MCF 10A (cell line): Measurements from ENCODE around the gene ELP4. TPM values are rescaled to one million over a fixed set of nuclear protein-coding genes. Genes with fewer than 3 reads are reported as not detected.

Experiments
- BruUV-seq: library from RNA; stranded (reverse); fragments of 400-500 nt; replicated peaks from 2 replicates; lab custom pipeline; 2021; lab: Mats Ljungman, UMichigan
- CTCF ChIA-PET: fragments of 300-600 bp; sonication (Branson Sonifier 250); formaldehyde crosslinking; extraction: SDS; loops from one replicate; lab custom pipeline; 2021; ENCODE audit warnings: antibody characterized with exemption, inconsistent platforms; lab: Yijun Ruan, JAX
- POLR2A ChIA-PET: fragments of 300-600, 350-650 bp; sonication (Branson Sonifier 250); formaldehyde crosslinking; extraction: SDS; loops from one replicate; lab custom pipeline; 2020; ENCODE audit warnings: antibody characterized with exemption, inconsistent platforms; lab: Yijun Ruan, JAX
- DNase-seq: peaks from one replicate; pipeline ENCODE4 v3.0.0-alpha.2; 2018; ENCODE audit not compliant: unreplicated experiment
- H3K27ac Mint-ChIP-seq: one replicate; pipeline ENCODE4 v1.8.0; 2022; ENCODE audit warnings: mild to moderate bottlenecking, low read depth, mixed read lengths; ENCODE audit not compliant: unreplicated experiment
- H3K27me3 Mint-ChIP-seq: one replicate; pipeline ENCODE4 v1.8.0; 2022; ENCODE audit warnings: mixed read lengths; ENCODE audit not compliant: insufficient read depth, unreplicated experiment
- H3K36me3 Mint-ChIP-seq: one replicate; pipeline ENCODE4 v1.8.0; 2022; ENCODE audit warnings: mild to moderate bottlenecking, moderate library complexity, mixed read lengths; ENCODE audit not compliant: insufficient read depth, unreplicated experiment
- H3K4me1 Mint-ChIP-seq: one replicate; pipeline ENCODE4 v1.8.0; 2022; ENCODE audit warnings: mixed read lengths; ENCODE audit not compliant: insufficient read depth, unreplicated experiment
- H3K4me3 Mint-ChIP-seq: one replicate; pipeline ENCODE4 v1.8.0; 2022; ENCODE audit warnings: mild to moderate bottlenecking, moderate library complexity, mixed read lengths; ENCODE audit not compliant: unreplicated experiment
- H3K9me3 Mint-ChIP-seq: one replicate; pipeline ENCODE4 v1.8.0; 2022; ENCODE audit warnings: mixed read lengths; ENCODE audit not compliant: unreplicated experiment
- intact Hi-C: fragments of 100-400 bp; cut with micrococcal nuclease; formaldehyde crosslinking; loops from 2 replicates; pipeline ENCODE4 v1.14.1; 2022
- total RNA-seq: library from RNA; stranded (reverse); gene quantifications from 2 replicates; pipeline ENCODE4 v1.2.3, GENCODE V29; 2022
- TF ChIP-seq, protein P1 (sequence below): fragments of 200-600 bp; IDR thresholded peaks from one replicate; pipeline ENCODE4 v1.8.0; 2022; ENCODE audit warnings: antibody characterized with exemption, mild to moderate bottlenecking; ENCODE audit not compliant: unreplicated experiment

The ELP4 gene
- total RNA-seq, 1 experiment from 2014 or later = 18.3 TPM

DNA sequence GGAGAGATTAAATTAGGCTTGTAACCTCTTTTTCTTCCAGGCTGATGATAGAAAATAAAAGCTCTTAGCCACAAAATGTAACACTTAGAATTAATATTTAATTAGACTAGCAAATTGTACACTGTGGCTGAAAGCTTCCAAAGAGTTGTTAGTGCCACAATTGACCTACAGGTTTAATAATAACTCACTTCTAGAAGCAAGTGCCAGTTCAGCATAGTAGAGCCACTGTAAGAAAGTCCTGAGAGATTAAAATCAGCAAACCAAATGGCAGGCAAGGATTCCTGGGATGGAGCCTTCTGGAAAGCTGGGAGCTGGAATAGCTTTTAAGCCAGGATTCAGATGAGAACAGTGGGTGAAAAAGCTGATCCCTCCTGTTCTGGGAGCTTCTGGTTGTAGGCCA, 131.0 kb downstream of the ELP4 start:
- DNase-seq = no peak
- CTCF ChIA-PET = interaction anchor here (0.5 to 6.0 kb wide), 29 partner anchors 8 to 591 kb away, joined by 3 to 97 read pairs (median 4); no protein-coding TSS in a partner anchor
- TF ChIP-seq, protein P1, sequence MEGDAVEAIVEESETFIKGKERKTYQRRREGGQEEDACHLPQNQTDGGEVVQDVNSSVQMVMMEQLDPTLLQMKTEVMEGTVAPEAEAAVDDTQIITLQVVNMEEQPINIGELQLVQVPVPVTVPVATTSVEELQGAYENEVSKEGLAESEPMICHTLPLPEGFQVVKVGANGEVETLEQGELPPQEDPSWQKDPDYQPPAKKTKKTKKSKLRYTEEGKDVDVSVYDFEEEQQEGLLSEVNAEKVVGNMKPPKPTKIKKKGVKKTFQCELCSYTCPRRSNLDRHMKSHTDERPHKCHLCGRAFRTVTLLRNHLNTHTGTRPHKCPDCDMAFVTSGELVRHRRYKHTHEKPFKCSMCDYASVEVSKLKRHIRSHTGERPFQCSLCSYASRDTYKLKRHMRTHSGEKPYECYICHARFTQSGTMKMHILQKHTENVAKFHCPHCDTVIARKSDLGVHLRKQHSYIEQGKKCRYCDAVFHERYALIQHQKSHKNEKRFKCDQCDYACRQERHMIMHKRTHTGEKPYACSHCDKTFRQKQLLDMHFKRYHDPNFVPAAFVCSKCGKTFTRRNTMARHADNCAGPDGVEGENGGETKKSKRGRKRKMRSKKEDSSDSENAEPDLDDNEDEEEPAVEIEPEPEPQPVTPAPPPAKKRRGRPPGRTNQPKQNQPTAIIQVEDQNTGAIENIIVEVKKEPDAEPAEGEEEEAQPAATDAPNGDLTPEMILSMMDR = no peak
- H3K9me3 Mint-ChIP-seq = no peaks in the 10 kb centered on the region
- H3K27ac Mint-ChIP-seq = no peak overlapping the region
- BruUV-seq = no TSS peak
- H3K4me1 Mint-ChIP-seq = peaks cover 7% of the 10 kb centered on the region
- no peak overlapping the region for H3K4me3 Mint-ChIP-seq
- POLR2A ChIA-PET = interaction anchor here (0.6 to 2.4 kb wide), 4 partner anchors 14 to 366 kb away, joined by 3 to 9 read pairs (median 4); no protein-coding TSS in a partner anchor
- H3K27me3 Mint-ChIP-seq = no peaks in the 10 kb centered on the region
- no peaks in the 10 kb centered on the region for H3K36me3 Mint-ChIP-seq
- intact Hi-C loops = loop anchor here (1.0 to 10.0 kb wide), 7 partner anchors 124 to 536 kb away; no protein-coding TSS in a partner anchor

DNA sequence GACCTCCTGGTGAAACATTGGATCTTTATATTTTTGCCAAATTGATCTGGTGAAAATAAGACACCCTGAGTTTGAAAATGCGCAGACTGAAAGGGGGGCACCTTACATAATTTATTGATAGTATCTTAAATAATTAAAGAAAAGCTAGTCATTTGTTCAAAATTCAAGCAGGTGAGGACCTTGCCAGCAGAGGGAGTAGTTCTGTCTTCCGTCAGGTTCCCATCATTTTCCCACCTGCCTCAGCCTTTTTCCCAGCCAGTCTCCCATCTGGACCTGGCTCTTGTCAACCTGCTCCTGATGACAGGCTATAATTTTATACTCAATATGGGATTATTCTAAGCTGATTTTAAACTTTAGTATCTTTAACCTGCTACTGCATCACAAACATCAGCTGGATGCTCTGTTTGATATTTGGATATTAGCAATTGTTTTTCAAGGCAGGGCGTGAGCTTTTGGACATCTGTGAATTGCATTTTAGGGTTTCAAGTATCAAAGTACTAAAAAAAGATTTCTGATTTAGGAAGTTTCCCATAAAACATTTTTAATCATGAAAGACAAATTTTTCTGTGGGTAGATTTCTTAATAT, 132.0 kb downstream of the ELP4 start:
- Mint-ChIP-seq H3K36me3 (no peaks in the 10 kb centered on the region), H3K9me3 (no peaks in the 10 kb centered on the region), H3K4me1 (peaks cover 11% of the 10 kb centered on the region), H3K4me3 (no peak overlapping the region), H3K27ac (no peak overlapping the region), H3K27me3 (no peaks in the 10 kb centered on the region)
- no TSS peak for BruUV-seq
- ChIA-PET POLR2A (interaction anchor here (0.7 to 2.4 kb wide), 5 partner anchors 14 to 408 kb away, joined by 3 to 9 read pairs (median 4); no protein-coding TSS in a partner anchor), CTCF (interaction anchor here (0.5 to 6.0 kb wide), 36 partner anchors 9 to 656 kb away, joined by 3 to 97 read pairs (median 4); no protein-coding TSS in a partner anchor)
- intact Hi-C loops = loop anchor here (1.0 to 10.0 kb wide), 7 partner anchors 123 to 535 kb away; no protein-coding TSS in a partner anchor
- TF ChIP-seq, protein P1 = peak; percentile 76
- DNase-seq = peak; percentile 61

DNA sequence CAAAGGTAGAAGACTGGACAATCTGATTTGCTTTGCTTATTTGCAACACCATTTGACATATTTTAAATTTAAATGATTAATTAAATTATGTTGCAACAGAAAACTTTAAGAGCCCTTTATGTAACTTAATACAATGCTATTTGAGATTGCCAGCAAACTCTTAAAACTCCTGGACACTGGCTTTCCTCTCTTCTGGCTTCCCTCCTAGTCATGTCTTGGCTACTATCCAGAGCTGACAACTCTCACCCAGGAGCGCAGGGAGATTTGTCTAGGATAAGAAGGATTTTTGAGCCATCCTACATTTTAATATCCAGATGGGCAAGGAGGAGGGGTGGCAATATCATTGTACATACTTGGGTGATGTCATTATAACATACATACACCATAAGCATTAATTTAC, 134.3 kb downstream of the ELP4 start:
- Mint-ChIP-seq H3K27ac (peak overlapping the region; percentile 35), H3K4me1 (peaks cover 11% of the 10 kb centered on the region), H3K4me3 (no peak overlapping the region), H3K36me3 (no peaks in the 10 kb centered on the region), H3K9me3 (no peaks in the 10 kb centered on the region), H3K27me3 (no peaks in the 10 kb centered on the region)
- intact Hi-C loops = loop anchor here (5.0 to 10.0 kb wide), 3 partner anchors 121 to 402 kb away; no protein-coding TSS in a partner anchor
- CTCF ChIA-PET = interaction anchor here (0.6 to 6.0 kb wide), 6 partner anchors 19 to 363 kb away, joined by 3 to 97 read pairs (median 4); no protein-coding TSS in a partner anchor
- DNase-seq = peak; percentile 83
- POLR2A ChIA-PET = interaction anchor here (0.7 to 1.7 kb wide), 3 partner anchors 11 to 222 kb away, joined by 3 to 6 read pairs (median 3); partner anchors contain the start of gene ELP4
- no TSS peak for BruUV-seq
- TF ChIP-seq, protein P1 = no peak

DNA sequence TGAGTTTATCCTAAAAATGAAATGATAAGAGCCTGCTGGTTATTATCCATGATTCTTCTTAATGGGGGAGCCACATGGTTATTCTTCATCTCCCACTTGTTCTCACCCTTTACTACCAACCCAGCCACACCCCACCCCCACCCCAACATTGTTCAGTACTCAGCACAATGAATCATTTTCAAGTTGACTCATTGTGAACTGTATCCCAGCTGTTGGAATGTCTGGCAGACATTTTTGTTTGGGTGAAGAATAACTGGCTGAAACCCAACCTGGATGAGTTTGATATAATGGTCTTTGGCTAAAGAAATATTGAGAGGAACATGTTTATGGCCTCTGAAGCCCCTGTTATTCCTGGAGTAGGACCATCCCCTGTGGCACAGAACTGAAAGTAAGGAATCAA, 136.2 kb downstream of the ELP4 start:
- Mint-ChIP-seq H3K4me3 (no peak overlapping the region), H3K27ac (peak overlapping the region; percentile 63), H3K27me3 (no peaks in the 10 kb centered on the region), H3K36me3 (no peaks in the 10 kb centered on the region), H3K4me1 (peaks cover 11% of the 10 kb centered on the region), H3K9me3 (no peaks in the 10 kb centered on the region)
- no TSS peak for BruUV-seq
- intact Hi-C loops = loop anchor here (5.0 to 10.0 kb wide), 2 partner anchors 119 to 138 kb away; partner anchors contain the start of genes ELP4 and IMMP1L
- ChIA-PET POLR2A (interaction anchor here (2.0 kb wide), 1 partner anchor 9 kb away, joined by 17 read pairs; no protein-coding TSS in a partner anchor), CTCF (interaction anchor here (0.6 to 1.0 kb wide), 2 partner anchors 9 to 225 kb away, joined by 3 to 6 read pairs; no protein-coding TSS in a partner anchor)
- TF ChIP-seq, protein P1 = no peak
- peak; percentile 92 for DNase-seq
